ENCODE data around the gene GRID2.

DNA sequence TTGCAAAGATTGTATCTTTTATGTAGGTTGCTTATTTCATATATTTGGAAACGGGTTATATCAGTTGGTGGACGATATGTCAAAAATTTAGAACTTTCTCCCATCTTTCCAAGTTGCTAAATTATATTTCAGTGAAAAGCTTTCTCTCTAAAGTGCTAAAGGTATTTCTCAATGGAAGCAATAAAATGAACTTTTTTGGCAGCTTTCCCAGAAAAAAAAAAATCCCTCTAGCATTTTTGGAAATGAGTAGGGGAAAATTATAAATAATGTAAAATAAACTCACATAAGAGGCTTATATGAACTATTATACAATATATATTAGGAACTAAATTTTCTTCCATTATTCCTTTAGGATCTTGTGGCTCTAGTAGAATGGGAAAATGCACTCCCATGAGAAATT, 152.2 kb downstream of the GRID2 start:
- no peak for TF ChIP-seq POLR2A (IDR thresholded peaks at IDR 0.05)
- TF ChIP-seq, protein P1, sequence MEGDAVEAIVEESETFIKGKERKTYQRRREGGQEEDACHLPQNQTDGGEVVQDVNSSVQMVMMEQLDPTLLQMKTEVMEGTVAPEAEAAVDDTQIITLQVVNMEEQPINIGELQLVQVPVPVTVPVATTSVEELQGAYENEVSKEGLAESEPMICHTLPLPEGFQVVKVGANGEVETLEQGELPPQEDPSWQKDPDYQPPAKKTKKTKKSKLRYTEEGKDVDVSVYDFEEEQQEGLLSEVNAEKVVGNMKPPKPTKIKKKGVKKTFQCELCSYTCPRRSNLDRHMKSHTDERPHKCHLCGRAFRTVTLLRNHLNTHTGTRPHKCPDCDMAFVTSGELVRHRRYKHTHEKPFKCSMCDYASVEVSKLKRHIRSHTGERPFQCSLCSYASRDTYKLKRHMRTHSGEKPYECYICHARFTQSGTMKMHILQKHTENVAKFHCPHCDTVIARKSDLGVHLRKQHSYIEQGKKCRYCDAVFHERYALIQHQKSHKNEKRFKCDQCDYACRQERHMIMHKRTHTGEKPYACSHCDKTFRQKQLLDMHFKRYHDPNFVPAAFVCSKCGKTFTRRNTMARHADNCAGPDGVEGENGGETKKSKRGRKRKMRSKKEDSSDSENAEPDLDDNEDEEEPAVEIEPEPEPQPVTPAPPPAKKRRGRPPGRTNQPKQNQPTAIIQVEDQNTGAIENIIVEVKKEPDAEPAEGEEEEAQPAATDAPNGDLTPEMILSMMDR (IDR thresholded peaks at IDR 0.05) = no peak
